Measurements from ENCODE around the gene DDR1. TPM values are rescaled to one million over a fixed set of nuclear protein-coding genes. Genes with fewer than 3 reads are reported as not detected.

Gene DDR1
- total and polyA plus RNA-seq, 2 donors from 2014 or later, result 95.8 to 362 TPM

DNA sequence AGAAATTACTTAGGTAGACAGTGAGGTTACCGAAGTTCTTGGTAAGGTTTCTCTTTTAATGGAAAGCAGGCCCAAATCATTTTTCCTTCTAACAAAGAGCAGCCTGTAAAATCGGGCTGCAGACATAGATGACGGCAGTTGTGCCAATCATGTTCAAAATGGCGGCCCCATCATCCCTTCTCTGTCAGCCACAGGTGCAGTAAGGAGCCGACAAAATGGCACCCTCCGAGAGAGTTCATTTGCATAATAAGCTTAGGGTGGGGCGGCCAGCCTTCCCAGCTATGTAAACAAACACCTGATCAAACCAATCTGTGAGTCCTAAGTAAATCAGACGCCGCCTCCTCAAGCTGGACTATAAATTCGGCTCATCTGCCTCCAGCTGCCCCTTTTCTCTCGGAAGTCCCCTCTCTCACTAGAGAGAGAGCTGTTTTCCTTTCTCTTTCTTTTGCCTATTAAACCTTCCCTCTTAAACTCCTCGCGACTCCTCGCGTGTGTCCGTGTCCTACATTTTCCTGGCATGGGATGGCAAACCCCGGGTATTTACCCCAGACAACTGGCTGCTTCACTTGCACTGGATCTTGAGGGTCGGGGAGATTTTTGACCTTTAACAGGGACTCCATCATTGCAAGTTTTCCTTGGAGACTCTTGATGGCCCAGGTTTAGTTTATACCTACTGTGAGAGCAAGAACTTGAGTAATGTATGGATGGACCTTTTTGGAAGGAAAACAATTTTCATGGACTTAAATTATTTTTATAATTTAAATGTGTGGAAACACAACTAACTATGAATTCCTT lies 8.9 kb upstream of the DDR1 start:
- no peak overlapping the region for H3K4me3 ChIP-seq (ENCODE audit: low read length in 3 of 3)
- TF ChIP-seq CTCF (IDR thresholded peaks at IDR 0.05; ENCODE audit: borderline replicate concordance, extremely low read depth, insufficient read depth), result no peak
- H3K9ac ChIP-seq (ENCODE audit: low read length in 3 of 3), result no peak overlapping the region
- DNase-seq (no peak), FAIRE-seq (no peak)
- no peaks in the 10 kb centered on the region for H3K27me3 ChIP-seq (ENCODE audit: control insufficient read depth, insufficient read depth, low read length)
- H3K27ac ChIP-seq (ENCODE audit: low read depth in 2 of 2, low read length in 2 of 2), result peak overlapping the region in 1 of 2 donors; percentile 48
- peaks cover 0 to 5% (median 0%) of the 10 kb centered on the region in 3 donors for H3K4me1 ChIP-seq (ENCODE audit: control insufficient read depth in 2 of 3, insufficient read depth in 2 of 3, low read depth in 1 of 3, low read length in 3 of 3)
- intact Hi-C loops (cut with DNase I), result loop anchor here (10.0 kb wide), 1 partner anchor 51 kb away; no protein-coding TSS in a partner anchor
- H3K36me3 ChIP-seq (ENCODE audit: control insufficient read depth in 2 of 3, insufficient read depth in 3 of 3, low read length in 3 of 3), result no peaks in the 10 kb centered on the region
- H3K9me3 ChIP-seq (ENCODE audit: control insufficient read depth in 2 of 3, insufficient read depth in 1 of 3, low read length in 3 of 3), result no peaks in the 10 kb centered on the region

DNA sequence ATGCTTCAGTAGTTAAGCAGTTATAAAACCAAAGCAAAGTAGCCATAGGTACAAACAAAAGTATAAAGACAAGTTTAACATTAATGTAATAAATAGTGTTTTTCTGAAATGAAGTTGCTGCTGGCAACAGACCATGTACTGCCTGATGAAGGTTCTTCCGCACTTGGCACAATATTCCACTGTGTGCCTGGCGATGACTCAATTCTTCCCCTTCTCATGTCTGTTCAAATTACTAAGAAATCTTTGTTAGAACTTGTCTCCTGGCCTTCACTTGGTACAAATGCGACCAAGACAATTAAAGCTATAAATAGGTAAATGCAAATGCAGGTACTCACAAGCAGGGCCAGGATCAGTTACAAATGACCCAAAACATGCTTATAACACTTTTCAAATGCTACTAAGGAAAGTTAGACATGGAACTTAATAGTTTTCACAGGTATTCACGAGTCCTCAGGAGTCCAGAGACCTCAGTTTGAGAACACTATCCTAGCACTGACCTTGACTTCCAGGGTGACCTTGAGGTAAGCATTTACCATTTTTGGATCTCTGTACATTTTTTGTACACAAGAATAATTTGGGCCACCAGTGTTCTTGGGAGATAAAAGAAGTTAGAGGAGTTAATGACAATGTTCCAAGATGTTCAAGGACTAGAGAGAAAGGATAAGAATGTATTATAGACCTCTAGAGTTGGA lies 8.1 kb upstream of the DDR1 start:
- Histone ChIP-seq H3K9ac (ENCODE audit: low read length in 3 of 3) (no peak overlapping the region), H3K27me3 (ENCODE audit: control insufficient read depth, insufficient read depth, low read length) (no peaks in the 10 kb centered on the region), H3K27ac (ENCODE audit: low read depth in 2 of 2, low read length in 2 of 2) (peak overlapping the region in 1 of 2 donors; percentile 73), H3K4me1 (ENCODE audit: control insufficient read depth in 2 of 3, insufficient read depth in 2 of 3, low read depth in 1 of 3, low read length in 3 of 3) (peaks cover 0 to 5% (median under 1%) of the 10 kb centered on the region in 3 donors), H3K9me3 (ENCODE audit: control insufficient read depth in 2 of 3, insufficient read depth in 1 of 3, low read length in 3 of 3) (no peaks in the 10 kb centered on the region), H3K4me3 (ENCODE audit: low read length in 3 of 3) (no peak overlapping the region), H3K36me3 (ENCODE audit: control insufficient read depth in 2 of 3, insufficient read depth in 3 of 3, low read length in 3 of 3) (no peaks in the 10 kb centered on the region)
- no peak for DNase-seq
- intact Hi-C loops (cut with DNase I), result loop anchor here (10.0 kb wide), 1 partner anchor 51 kb away; no protein-coding TSS in a partner anchor
- no peak for TF ChIP-seq CTCF (IDR thresholded peaks at IDR 0.05; ENCODE audit: borderline replicate concordance, extremely low read depth, insufficient read depth)
- no peak for FAIRE-seq

DNA sequence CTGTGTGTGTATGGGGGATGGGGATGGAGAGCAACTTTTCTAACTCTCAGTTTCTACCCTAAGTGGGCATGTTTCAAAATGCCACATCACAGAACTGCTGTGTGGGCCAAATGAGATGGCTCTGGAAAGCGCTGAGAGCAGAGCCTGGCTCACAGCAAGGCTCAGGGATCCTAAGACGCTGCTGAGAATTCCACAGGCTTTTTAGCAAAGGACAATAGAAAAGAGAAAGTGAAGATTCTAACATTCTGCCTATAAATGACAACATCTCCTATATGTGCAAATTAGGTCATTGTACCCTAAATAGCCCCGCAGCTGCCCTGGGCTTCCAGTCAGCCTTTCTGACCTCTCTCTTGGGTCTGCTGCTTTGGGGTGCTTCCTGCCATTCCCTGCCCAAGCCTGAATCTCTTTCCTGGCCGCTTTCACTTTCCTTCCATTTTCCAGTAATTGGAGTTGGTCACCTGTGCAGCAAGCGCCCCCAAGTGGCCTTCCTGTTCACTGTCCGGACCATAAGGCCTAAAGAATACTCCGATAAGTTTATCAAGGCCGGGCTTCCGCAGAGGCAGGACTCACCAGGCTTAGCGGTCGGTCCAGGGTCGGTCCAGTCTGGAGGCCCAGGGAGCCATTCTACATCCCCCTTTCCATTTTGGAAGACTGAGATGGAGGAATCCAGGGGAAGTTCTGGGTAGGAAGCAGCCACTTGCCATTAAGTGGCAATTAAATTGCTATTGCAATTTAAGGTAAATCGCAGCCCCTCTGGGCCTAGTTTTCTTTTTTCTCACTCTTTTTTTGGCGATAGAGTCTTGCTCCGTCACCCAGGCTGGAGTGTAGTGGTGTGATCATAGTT lies 6.7 kb upstream of the DDR1 start:
- intact Hi-C loops (cut with DNase I), result loop anchor here (10.0 kb wide), 1 partner anchor 53 kb away; no protein-coding TSS in a partner anchor
- DNase-seq (peak; percentile 91 to 96 (median 94)), FAIRE-seq (no peak)
- H3K27me3 ChIP-seq (ENCODE audit: control insufficient read depth, insufficient read depth, low read length), result no peaks in the 10 kb centered on the region
- peak overlapping the region; percentile 58 to 81 for H3K27ac ChIP-seq (ENCODE audit: low read depth in 2 of 2, low read length in 2 of 2)
- TF ChIP-seq CTCF (IDR thresholded peaks at IDR 0.05; ENCODE audit: borderline replicate concordance, extremely low read depth, insufficient read depth), result peak; percentile 93
- peak overlapping the region; percentile 35 to 71 (median 57) for H3K4me3 ChIP-seq (ENCODE audit: low read length in 3 of 3)
- H3K9me3 ChIP-seq (ENCODE audit: control insufficient read depth in 2 of 3, insufficient read depth in 1 of 3, low read length in 3 of 3), result no peaks in the 10 kb centered on the region
- peak overlapping the region in 2 of 3 donors; percentile 66 to 86 for H3K9ac ChIP-seq (ENCODE audit: low read length in 3 of 3)
- no peaks in the 10 kb centered on the region for H3K36me3 ChIP-seq (ENCODE audit: control insufficient read depth in 2 of 3, insufficient read depth in 3 of 3, low read length in 3 of 3)
- H3K4me1 ChIP-seq (ENCODE audit: control insufficient read depth in 2 of 3, insufficient read depth in 2 of 3, low read depth in 1 of 3, low read length in 3 of 3), result peaks cover 9 to 16% (median 12%) of the 10 kb centered on the region in 3 donors
